Cardiac muscle cell (in vitro differentiated cells and primary cell): ENCODE measurements around the gene FOSB. TPM values are rescaled to one million over a fixed set of nuclear protein-coding genes. Genes with fewer than 3 reads are reported as not detected.

Source experiments
- DNase-seq, 2 donors: peaks; one replicate each; pipeline versions ENCODE4 v3.0.0 to v3.0.0-alpha.2; 2010 to 2017; ENCODE audit warnings: low read depth in 1 of 2, low spot score in 1 of 2
- H3K27ac ChIP-seq: fragments of 200-600 bp; sonication (generic); 2 replicates; pipeline ENCODE4 v1.5.1; 2016
- H3K27me3 ChIP-seq: fragments of 200-600 bp; sonication (generic); 2 replicates; pipeline ENCODE4 v1.6.0; 2016; ENCODE audit warnings: control low read depth
- H3K36me3 ChIP-seq: fragments of 200-600 bp; sonication (generic); 2 replicates; pipeline ENCODE4 v1.5.1; 2016; ENCODE audit warnings: control low read depth
- H3K4me1 ChIP-seq: fragments of 200-600 bp; sonication (generic); 2 replicates; pipeline ENCODE4 v1.8.1; 2017; ENCODE audit warnings: low read depth, mild to moderate bottlenecking, mixed run types
- H3K4me3 ChIP-seq: fragments of 200-600 bp; sonication (generic); 2 replicates; pipeline ENCODE4 v1.5.1; 2016; ENCODE audit warnings: mild to moderate bottlenecking
- H3K9me3 ChIP-seq: fragments of 200-600 bp; sonication (generic); 2 replicates; pipeline ENCODE4 v1.5.1; 2017; ENCODE audit warnings: low read depth, mild to moderate bottlenecking, control low read depth
- polyA plus RNA-seq: library from polyadenylated mRNA; unstranded; fragments of >200 nt; fragmentation: Nextera tagmentation; extraction: Ambion mirVana; gene quantifications from 2 replicates; pipeline ENCODE4 v1.2.1, GENCODE V29; 2016
- total RNA-seq: library from RNA; depleted of rRNA; stranded (reverse); fragments of >200 nt; gene quantifications from 2 replicates; pipeline ENCODE4 v1.2.3, GENCODE V29; 2016
- TF ChIP-seq, protein P1 (sequence below): IDR thresholded peaks from 2 replicates; pipeline ENCODE4 v1.5.1; 2012; ENCODE audit warnings: low read depth, mild to moderate bottlenecking, low read length

The FOSB gene
- total RNA-seq (0.88 and 4.5 TPM in 2 replicates), polyA plus RNA-seq (1.7 and 3.0 TPM in 2 replicates)

DNA sequence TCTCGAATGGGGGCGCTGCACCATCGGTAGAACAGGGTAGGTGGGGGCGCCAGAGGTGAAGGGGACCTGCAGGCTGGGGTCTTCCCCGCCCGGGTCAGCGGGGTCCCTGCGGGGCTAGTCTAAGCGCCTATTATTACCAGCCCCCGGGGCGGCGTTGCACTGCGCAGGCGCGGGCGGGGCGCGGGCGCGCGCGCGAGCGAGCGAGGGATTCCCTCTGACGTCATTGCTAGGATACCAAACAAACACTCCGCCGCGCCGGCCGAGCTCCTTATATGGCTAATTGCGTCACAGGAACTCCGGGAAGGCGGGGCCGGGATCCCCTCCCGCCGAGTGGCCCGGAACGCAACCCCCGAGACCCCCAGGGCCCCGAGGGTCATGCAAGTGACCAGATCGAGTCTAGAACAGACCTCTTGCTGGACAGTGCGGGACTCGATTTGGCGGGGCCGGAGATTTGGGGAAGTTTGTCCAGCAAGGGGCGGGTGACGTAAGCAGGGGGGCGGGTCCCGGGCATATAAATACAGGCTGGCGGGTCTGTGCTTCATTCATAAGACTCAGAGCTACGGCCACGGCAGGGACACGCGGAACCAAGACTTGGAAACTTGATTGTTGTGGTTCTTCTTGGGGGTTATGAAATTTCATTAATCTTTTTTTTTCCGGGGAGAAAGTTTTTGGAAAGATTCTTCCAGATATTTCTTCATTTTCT lies at the start of gene FOSB:
TSS of gene FOSB (plus strand) at position 541 of the 703 bp plus-strand sequence. CDS start 591 bp downstream, outside the sequence.
- Histone ChIP-seq H3K27ac (peak within 1 kb of the TSS; percentile 90), H3K36me3 (no peaks in the 10 kb centered on the region), H3K27me3 (no peaks in the 10 kb centered on the region), H3K4me3 (peak within 1 kb of the TSS; percentile 65), H3K4me1 (peaks cover 10% of the 10 kb centered on the region), H3K9me3 (no peaks in the 10 kb centered on the region)
- TF ChIP-seq, protein P1, sequence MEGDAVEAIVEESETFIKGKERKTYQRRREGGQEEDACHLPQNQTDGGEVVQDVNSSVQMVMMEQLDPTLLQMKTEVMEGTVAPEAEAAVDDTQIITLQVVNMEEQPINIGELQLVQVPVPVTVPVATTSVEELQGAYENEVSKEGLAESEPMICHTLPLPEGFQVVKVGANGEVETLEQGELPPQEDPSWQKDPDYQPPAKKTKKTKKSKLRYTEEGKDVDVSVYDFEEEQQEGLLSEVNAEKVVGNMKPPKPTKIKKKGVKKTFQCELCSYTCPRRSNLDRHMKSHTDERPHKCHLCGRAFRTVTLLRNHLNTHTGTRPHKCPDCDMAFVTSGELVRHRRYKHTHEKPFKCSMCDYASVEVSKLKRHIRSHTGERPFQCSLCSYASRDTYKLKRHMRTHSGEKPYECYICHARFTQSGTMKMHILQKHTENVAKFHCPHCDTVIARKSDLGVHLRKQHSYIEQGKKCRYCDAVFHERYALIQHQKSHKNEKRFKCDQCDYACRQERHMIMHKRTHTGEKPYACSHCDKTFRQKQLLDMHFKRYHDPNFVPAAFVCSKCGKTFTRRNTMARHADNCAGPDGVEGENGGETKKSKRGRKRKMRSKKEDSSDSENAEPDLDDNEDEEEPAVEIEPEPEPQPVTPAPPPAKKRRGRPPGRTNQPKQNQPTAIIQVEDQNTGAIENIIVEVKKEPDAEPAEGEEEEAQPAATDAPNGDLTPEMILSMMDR: peak; percentile 24
- DNase-seq: peak; percentile 96 to 99

DNA sequence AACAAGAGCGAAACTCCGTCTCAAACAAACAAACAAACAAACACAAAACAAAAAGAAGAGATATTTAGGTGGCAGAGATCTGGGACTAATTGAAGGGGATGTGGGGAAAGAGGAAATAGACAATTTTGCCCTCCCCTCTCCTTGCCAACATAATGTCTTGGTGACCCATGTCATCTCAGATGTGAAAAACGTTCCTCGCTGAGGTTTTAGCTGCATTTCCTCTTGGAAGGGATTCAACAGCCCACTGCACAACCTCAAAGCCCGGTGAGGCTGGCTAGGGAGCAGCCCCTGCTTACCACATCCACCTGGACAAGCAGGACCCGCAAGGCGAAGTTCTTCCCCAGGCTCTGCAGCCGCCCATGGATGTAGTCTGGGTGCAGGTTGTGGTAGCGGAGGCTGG lies 49.0 kb upstream of the FOSB start:
- Histone ChIP-seq H3K4me1 (peaks cover 4% of the 10 kb centered on the region), H3K9me3 (no peaks in the 10 kb centered on the region), H3K27ac (no peak overlapping the region), H3K4me3 (no peak overlapping the region), H3K36me3 (peaks cover 26% of the 10 kb centered on the region), H3K27me3 (no peaks in the 10 kb centered on the region)
- TF ChIP-seq, protein P1: no peak
- no peak for DNase-seq

DNA sequence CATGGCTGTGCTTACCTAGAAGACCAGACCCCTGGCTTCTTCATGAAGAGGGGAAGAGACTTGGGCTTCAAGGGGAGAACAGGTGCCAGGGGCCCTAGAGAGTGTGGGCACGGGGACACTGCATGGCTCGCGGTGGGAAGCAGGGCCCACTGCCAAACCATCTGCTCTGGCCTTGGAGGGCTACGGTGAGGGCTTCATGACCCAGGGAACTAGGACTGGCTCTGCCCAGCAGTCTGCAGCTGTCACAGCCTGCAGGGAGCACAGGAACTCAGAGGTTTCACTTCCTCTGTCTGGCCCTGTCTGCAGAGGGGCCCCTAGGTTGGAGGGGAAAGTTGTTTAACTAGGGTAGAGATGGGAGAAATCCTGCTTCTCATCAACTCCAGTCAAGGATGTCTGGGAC lies 48.4 kb upstream of the FOSB start:
- H3K36me3 ChIP-seq: peaks cover 20% of the 10 kb centered on the region
- H3K27me3 ChIP-seq: no peaks in the 10 kb centered on the region
- TF ChIP-seq, protein P1: no peak
- peaks cover 7% of the 10 kb centered on the region for H3K4me1 ChIP-seq
- no peaks in the 10 kb centered on the region for H3K9me3 ChIP-seq
- no peak overlapping the region for H3K4me3 ChIP-seq
- H3K27ac ChIP-seq: peak overlapping the region; percentile 23
- DNase-seq: no peak

DNA sequence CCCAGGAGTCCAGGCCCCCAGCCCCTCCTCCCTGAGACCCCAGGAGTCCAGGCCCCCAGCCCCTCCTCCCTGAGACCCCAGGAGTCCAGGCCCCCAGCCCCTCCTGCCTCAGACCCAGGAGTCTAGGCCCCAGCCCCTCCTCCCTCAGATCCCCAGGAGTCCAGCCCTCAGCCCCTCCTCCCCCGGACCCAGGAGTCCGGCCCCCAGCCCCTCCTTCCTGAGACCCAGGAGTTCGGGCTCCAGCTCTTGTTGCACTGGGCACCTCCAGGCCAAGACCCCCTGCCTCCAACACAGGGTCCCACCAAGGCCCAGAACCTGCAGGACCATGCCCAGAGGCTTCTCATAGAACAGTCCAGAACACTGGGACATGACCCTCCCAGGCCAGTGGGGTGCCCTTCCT lies 47.9 kb upstream of the FOSB start:
- Histone ChIP-seq H3K27ac (peak overlapping the region; percentile 23), H3K36me3 (peaks cover 20% of the 10 kb centered on the region), H3K27me3 (no peaks in the 10 kb centered on the region), H3K4me1 (peaks cover 11% of the 10 kb centered on the region), H3K9me3 (no peaks in the 10 kb centered on the region), H3K4me3 (no peak overlapping the region)
- DNase-seq: no peak
- TF ChIP-seq, protein P1: no peak

DNA sequence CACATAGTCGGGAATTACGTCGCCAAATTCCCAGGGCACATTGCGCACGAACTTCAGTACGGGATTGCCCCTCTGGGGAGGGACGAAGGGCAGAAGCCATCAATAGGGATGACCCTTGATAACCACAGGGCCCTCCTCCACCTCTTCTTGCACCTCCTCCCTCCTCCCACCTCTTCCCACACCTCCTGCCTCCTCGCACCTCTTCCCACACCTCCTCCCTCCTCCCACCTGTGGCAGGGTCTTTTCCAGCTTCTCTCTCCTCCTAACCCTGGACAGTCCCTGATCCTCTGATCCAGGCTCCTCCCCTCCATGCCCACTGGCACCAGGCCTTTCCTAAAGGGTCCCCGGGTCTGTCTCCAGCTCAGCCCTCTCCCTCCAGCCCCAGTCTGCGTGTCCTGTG lies 47.4 kb upstream of the FOSB start:
- Histone ChIP-seq H3K36me3 (peaks cover 20% of the 10 kb centered on the region), H3K9me3 (no peaks in the 10 kb centered on the region), H3K4me1 (peaks cover 11% of the 10 kb centered on the region), H3K4me3 (no peak overlapping the region), H3K27ac (no peak overlapping the region), H3K27me3 (no peaks in the 10 kb centered on the region)
- TF ChIP-seq, protein P1: no peak
- no peak for DNase-seq
